Retina (tissue), 1 donor: ENCODE results near the gene FMNL2.

Experiments used
- DNase-seq: peaks from one replicate; pipeline ENCODE4 v3.0.0-alpha.2; 2016

The FMNL2 gene

GRCh38 chr2:152339556-152340286 is 4.7 kb downstream of the FMNL2 start:
- DNase-seq: no peak

GRCh38 chr2:152342259-152343046 is 7.5 kb downstream of the FMNL2 start:
- no peak for DNase-seq

GRCh38 chr2:152343426-152343825 is 8.5 kb downstream of the FMNL2 start:
- no peak for DNase-seq

GRCh38 chr2:152344579-152345195 is 9.7 kb downstream of the FMNL2 start:
- no peak for DNase-seq

- DNase-seq: no peak
Observed at GRCh38 chr2:152347076-152347475, 12.1 kb downstream of the FMNL2 start.

- DNase-seq: no peak
Observed at GRCh38 chr2:152348388-152348787, 13.4 kb downstream of the FMNL2 start.

GRCh38 chr2:152349416-152349815 is 14.4 kb downstream of the FMNL2 start:
- DNase-seq: no peak

GRCh38 chr2:152350155-152350679 is 15.2 kb downstream of the FMNL2 start:
- no peak for DNase-seq

- DNase-seq: no peak
Observed at GRCh38 chr2:152352616-152353015, 17.6 kb downstream of the FMNL2 start.

GRCh38 chr2:152353364-152353763 is 18.4 kb downstream of the FMNL2 start:
- DNase-seq: no peak

- no peak for DNase-seq
Observed at GRCh38 chr2:152354069-152354755, 19.2 kb downstream of the FMNL2 start.

GRCh38 chr2:152354909-152355308 is 19.9 kb downstream of the FMNL2 start:
- DNase-seq: no peak

GRCh38 chr2:152355409-152355831 is 20.4 kb downstream of the FMNL2 start:
- DNase-seq: no peak

GRCh38 chr2:152359573-152360363 is 24.8 kb downstream of the FMNL2 start:
- no peak for DNase-seq

GRCh38 chr2:152363936-152364335 is 29.0 kb downstream of the FMNL2 start:
- no peak for DNase-seq

GRCh38 chr2:152367547-152368390 is 32.8 kb downstream of the FMNL2 start:
- DNase-seq: no peak

GRCh38 chr2:152369176-152369860 is 34.3 kb downstream of the FMNL2 start:
- DNase-seq: no peak

- DNase-seq: no peak
Observed at GRCh38 chr2:152370783-152371182, 35.8 kb downstream of the FMNL2 start.

- DNase-seq: no peak
Observed at GRCh38 chr2:152372438-152372984, 37.5 kb downstream of the FMNL2 start.

- DNase-seq: no peak
Observed at GRCh38 chr2:152375174-152375573, 40.2 kb downstream of the FMNL2 start.
